Measurements from ENCODE around the gene ENOX1. TPM values are rescaled to one million over a fixed set of nuclear protein-coding genes. Genes with fewer than 3 reads are reported as not detected.

The ENOX1 gene
- total and polyA plus RNA-seq, 8 donors = 0.23 to 2.0 (median 0.94) TPM

- Histone ChIP-seq H3K27me3 (no peaks in the 10 kb centered on the region), H3K4me1 (peaks cover 0 to 5% (median 0%) of the 10 kb centered on the region in 3 donors), H3K9me3 (no peaks in the 10 kb centered on the region), H3K4me3 (peak overlapping the region in 1 of 4 donors; percentile 1), H3K27ac (peak overlapping the region in 1 of 4 donors; percentile 36), H3K36me3 (no peaks in the 10 kb centered on the region)
- no peak for TF ChIP-seq CTCF (IDR thresholded peaks at IDR 0.05)
- FAIRE-seq (no peak), ATAC-seq (peak in 2 of 4 donors; percentile 39 to 68), DNase-seq (no peak)
- intact Hi-C loops (cut with DNase I) = no loop called here
- 38 to 45% methylated on average over 3 of the region's 3 CpGs for WGBS, 2 donors
Measured at GRCh38 chr13:43368003-43368402, 418.8 kb downstream of the ENOX1 start.

DNA sequence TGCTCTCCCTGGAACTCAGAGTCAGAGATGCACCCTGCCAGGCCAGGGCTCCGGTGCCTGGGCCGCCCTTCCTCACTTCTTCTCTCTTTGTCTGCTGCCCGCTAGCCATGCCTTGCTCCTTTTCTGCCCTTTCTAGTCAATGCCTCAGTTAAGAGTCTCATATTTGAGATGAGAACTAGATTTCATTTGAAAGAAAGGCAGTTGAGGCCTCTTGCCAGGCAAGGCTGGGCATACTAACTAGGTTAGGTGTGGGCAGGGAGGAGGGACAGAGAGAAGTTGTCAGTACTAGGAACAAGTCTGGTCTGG lies 421.8 kb downstream of the ENOX1 start:
- peaks cover 0 to 5% (median 0%) of the 10 kb centered on the region in 3 donors for H3K4me1 ChIP-seq
- no peak overlapping the region for H3K4me3 ChIP-seq
- H3K36me3 ChIP-seq = no peaks in the 10 kb centered on the region
- TF ChIP-seq CTCF (IDR thresholded peaks at IDR 0.05) = no peak
- H3K27me3 ChIP-seq = no peaks in the 10 kb centered on the region
- FAIRE-seq (no peak), DNase-seq (no peak), ATAC-seq (no peak)
- H3K27ac ChIP-seq = no peak overlapping the region
- 61 to 88% methylated on average over 3 of the region's 3 CpGs for WGBS, 2 donors
- intact Hi-C loops (cut with DNase I) = no loop called here
- no peaks in the 10 kb centered on the region for H3K9me3 ChIP-seq

- no peak for TF ChIP-seq CTCF (IDR thresholded peaks at IDR 0.05)
- ATAC-seq (peak in 3 of 4 donors; percentile 56 to 66 (median 64)), FAIRE-seq (no peak), DNase-seq (no peak)
- H3K4me3 ChIP-seq = no peak overlapping the region
- H3K27me3 ChIP-seq = no peaks in the 10 kb centered on the region
- H3K36me3 ChIP-seq = no peaks in the 10 kb centered on the region
- intact Hi-C loops (cut with DNase I) = no loop called here
- 73% methylated on average over 10 of the region's 10 CpGs for WGBS, 2 donors
- peaks cover 0 to 5% (median 0%) of the 10 kb centered on the region in 3 donors for H3K4me1 ChIP-seq
- peak overlapping the region in 1 of 4 donors; percentile 12 for H3K27ac ChIP-seq
- H3K9me3 ChIP-seq = no peaks in the 10 kb centered on the region
Measured at GRCh38 chr13:43364210-43365038, 422.3 kb downstream of the ENOX1 start.

- DNase-seq (no peak), FAIRE-seq (no peak), ATAC-seq (no peak)
- Histone ChIP-seq H3K36me3 (no peaks in the 10 kb centered on the region), H3K4me3 (no peak overlapping the region), H3K27me3 (no peaks in the 10 kb centered on the region), H3K27ac (no peak overlapping the region), H3K9me3 (no peaks in the 10 kb centered on the region), H3K4me1 (peaks cover 0 to 4% (median 0%) of the 10 kb centered on the region in 3 donors)
- intact Hi-C loops (cut with DNase I) = no loop called here
- WGBS, 2 donors = 76 to 81% methylated on average over 5 of the region's 5 CpGs
- TF ChIP-seq CTCF (IDR thresholded peaks at IDR 0.05) = no peak
Measured at GRCh38 chr13:43363156-43363953, 423.4 kb downstream of the ENOX1 start.
